Parathyroid adenoma (tissue), 2 donors: ENCODE results near the gene P3H3.
"Not testable (repeated sequence)": the region's sequence is repeated elsewhere in the genome, so short reads cannot be mapped to it uniquely, and the experiment has no call there.

Experiments
- H2AFZ ChIP-seq: fragments of 300-600 bp; sonication (generic); one replicate; pipeline ENCODE4 v1.7.0; 2017; ENCODE audit warnings: antibody characterized with exemption, mild to moderate bottlenecking
- H3K27ac ChIP-seq: fragments of 300-600 bp; sonication (generic); one replicate; pipeline ENCODE4 v1.7.0; 2017
- H3K27me3 ChIP-seq: fragments of 300-600 bp; sonication (generic); one replicate; pipeline ENCODE4 v1.7.0; 2017; ENCODE audit warnings: low read length; ENCODE audit not compliant: control insufficient read depth, insufficient read depth
- H3K36me3 ChIP-seq: fragments of 300-600 bp; sonication (generic); one replicate; pipeline ENCODE4 v1.7.0; 2017; ENCODE audit warnings: low read length; ENCODE audit not compliant: control insufficient read depth, insufficient read depth
- H3K4me1 ChIP-seq: fragments of 300-600 bp; sonication (generic); one replicate; pipeline ENCODE4 v1.7.0; 2017; ENCODE audit warnings: control low read depth
- H3K4me2 ChIP-seq: fragments of 300-600 bp; sonication (generic); one replicate; pipeline ENCODE4 v1.7.0; 2017; ENCODE audit warnings: low read length
- H3K4me3 ChIP-seq: fragments of 300-600 bp; sonication (generic); one replicate; pipeline ENCODE4 v1.7.0; 2017; ENCODE audit warnings: low read depth, low read length
- H3K79me2 ChIP-seq: fragments of 300-600 bp; sonication (generic); one replicate; pipeline ENCODE4 v1.7.0; 2017; ENCODE audit warnings: control low read depth
- H3K9ac ChIP-seq: fragments of 300-600 bp; sonication (generic); one replicate; pipeline ENCODE4 v1.7.0; 2017; ENCODE audit warnings: mild to moderate bottlenecking
- H3K9me3 ChIP-seq: fragments of 300-600 bp; sonication (generic); one replicate; pipeline ENCODE4 v1.7.0; 2017; ENCODE audit warnings: low read length; ENCODE audit not compliant: control insufficient read depth
- TF ChIP-seq, protein P1 (sequence below): fragments of 300-600 bp; sonication (generic); IDR thresholded peaks from one replicate; pipeline ENCODE4 v1.7.0; 2017; ENCODE audit warnings: antibody characterized with exemption, mild to moderate bottlenecking
- donor health status: primary hyperparathyroidism.

P3H3 gene

DNA sequence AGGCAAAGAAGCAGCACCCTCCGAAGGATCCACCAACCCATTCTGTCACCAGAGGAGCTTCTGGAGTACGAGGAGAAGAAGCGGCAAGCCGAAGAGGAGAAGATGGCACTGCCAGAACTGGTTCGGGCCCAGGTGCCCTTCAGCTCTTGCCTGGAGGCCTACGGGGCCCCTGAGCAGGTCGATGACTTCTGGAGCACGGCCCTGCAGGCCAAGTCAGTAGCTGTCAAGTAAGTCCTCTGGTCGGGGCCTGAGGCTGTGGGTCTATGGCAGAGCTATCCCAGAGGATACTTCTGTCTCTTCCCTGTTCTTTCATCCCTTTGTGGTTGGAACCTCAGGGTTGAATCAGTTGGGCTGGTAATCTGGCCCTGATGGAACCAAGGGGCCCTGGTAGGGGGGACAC lies 33.2 kb downstream of the P3H3 start:
- Histone ChIP-seq H3K4me3 (no peak overlapping the region), H3K27me3 (no peaks in the 10 kb centered on the region), H3K9me3 (no peaks in the 10 kb centered on the region), H3K4me1 (no peaks in the 10 kb centered on the region), H2AFZ (no peak overlapping the region), H3K36me3 (no peaks in the 10 kb centered on the region), H3K4me2 (no peak overlapping the region), H3K79me2 (peaks cover 5% of the 10 kb centered on the region), H3K27ac (no peak overlapping the region), H3K9ac (no peak overlapping the region)
- TF ChIP-seq, protein P1, sequence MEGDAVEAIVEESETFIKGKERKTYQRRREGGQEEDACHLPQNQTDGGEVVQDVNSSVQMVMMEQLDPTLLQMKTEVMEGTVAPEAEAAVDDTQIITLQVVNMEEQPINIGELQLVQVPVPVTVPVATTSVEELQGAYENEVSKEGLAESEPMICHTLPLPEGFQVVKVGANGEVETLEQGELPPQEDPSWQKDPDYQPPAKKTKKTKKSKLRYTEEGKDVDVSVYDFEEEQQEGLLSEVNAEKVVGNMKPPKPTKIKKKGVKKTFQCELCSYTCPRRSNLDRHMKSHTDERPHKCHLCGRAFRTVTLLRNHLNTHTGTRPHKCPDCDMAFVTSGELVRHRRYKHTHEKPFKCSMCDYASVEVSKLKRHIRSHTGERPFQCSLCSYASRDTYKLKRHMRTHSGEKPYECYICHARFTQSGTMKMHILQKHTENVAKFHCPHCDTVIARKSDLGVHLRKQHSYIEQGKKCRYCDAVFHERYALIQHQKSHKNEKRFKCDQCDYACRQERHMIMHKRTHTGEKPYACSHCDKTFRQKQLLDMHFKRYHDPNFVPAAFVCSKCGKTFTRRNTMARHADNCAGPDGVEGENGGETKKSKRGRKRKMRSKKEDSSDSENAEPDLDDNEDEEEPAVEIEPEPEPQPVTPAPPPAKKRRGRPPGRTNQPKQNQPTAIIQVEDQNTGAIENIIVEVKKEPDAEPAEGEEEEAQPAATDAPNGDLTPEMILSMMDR: no peak

DNA sequence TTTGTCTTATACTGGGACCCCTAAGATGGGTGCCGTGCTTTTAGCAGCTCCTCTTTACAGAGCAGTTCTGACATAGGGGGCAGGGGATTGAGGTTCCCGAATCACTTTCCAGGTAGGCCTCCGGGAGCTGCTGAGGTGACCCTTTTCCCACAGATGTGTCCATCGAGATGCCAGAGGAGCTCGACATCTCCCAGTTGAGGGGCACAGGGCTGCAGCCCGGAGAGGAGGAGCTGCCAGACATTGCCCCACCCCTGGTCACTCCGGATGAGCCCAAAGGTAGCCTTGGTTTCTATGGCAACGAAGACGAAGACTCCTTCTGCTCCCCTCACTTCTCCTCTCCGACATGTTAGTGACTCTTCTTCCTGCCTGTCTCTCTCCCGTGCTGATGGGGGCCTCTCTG lies 34.8 kb downstream of the P3H3 start:
- Histone ChIP-seq H3K27ac (no peak overlapping the region), H2AFZ (no peak overlapping the region), H3K9me3 (no peaks in the 10 kb centered on the region), H3K79me2 (peaks cover 2% of the 10 kb centered on the region), H3K4me1 (peaks cover 2% of the 10 kb centered on the region), H3K27me3 (no peaks in the 10 kb centered on the region), H3K9ac (no peak overlapping the region), H3K4me2 (no peak overlapping the region), H3K4me3 (no peak overlapping the region), H3K36me3 (no peaks in the 10 kb centered on the region)
- TF ChIP-seq, protein P1: no peak

DNA sequence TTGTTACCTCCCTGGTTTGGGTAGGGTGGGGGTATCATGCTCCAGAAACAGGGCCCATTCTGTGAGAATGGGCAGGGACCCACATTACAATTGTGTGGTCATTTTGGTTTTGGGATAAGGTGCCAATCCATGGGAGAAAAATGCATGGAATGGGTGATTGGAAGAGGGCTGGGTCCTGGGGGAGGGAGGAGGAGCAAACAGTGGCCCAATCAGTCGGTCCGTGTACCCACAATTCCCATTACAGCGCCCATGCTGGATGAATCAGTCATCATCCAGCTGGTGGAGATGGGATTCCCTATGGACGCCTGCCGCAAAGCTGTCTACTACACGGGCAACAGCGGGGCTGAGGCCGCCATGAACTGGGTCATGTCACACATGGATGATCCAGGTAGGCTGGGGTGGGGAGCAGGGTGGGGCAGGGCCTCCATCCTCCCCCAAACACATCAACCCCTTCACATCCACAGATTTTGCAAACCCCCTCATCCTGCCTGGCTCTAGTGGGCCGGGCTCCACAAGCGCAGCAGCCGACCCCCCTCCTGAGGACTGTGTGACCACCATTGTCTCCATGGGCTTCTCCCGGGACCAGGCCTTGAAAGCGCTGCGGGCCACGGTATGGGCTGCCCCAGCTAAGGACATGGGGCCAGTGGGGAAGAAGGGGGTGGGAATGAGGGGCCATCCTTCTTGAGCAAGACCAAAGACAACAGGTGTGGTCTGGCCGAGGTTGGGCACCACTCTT lies 35.5 kb downstream of the P3H3 start:
- no peak overlapping the region for H3K9ac ChIP-seq
- H3K4me2 ChIP-seq: no peak overlapping the region
- no peak overlapping the region for H3K4me3 ChIP-seq
- no peaks in the 10 kb centered on the region for H3K36me3 ChIP-seq
- no peak overlapping the region for H2AFZ ChIP-seq
- no peaks in the 10 kb centered on the region for H3K27me3 ChIP-seq
- TF ChIP-seq, protein P1: no peak
- no peaks in the 10 kb centered on the region for H3K79me2 ChIP-seq
- H3K27ac ChIP-seq: no peak overlapping the region
- no peaks in the 10 kb centered on the region for H3K9me3 ChIP-seq
- H3K4me1 ChIP-seq: peaks cover 8% of the 10 kb centered on the region

DNA sequence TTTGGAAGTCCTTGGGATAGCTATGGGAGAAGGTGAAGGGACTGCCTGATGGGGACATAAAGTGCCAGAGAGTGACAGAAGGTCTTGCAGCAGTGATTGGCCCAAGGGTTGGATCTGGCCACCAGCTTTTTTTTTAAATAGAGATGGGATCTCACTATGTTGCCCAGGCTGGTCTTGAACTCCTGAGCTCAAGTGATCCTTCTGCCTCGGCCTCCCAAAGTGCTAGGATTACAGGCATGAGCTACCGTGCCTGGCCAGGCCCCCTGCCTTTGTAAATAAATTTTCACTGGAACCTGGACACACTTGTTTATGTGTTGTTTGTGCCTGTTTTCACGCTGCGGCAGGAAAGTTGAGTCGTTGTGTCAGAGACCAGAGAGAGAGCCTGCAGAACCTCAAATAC lies 37.1 kb downstream of the P3H3 start:
- H3K27ac ChIP-seq, H3K4me2 ChIP-seq, H3K4me3 ChIP-seq, H3K36me3 ChIP-seq, H3K9ac ChIP-seq, H3K9me3 ChIP-seq, H3K27me3 ChIP-seq, H2AFZ ChIP-seq, H3K79me2 ChIP-seq: not testable (repeated sequence)
- peaks cover 17% of the 10 kb centered on the region for H3K4me1 ChIP-seq

DNA sequence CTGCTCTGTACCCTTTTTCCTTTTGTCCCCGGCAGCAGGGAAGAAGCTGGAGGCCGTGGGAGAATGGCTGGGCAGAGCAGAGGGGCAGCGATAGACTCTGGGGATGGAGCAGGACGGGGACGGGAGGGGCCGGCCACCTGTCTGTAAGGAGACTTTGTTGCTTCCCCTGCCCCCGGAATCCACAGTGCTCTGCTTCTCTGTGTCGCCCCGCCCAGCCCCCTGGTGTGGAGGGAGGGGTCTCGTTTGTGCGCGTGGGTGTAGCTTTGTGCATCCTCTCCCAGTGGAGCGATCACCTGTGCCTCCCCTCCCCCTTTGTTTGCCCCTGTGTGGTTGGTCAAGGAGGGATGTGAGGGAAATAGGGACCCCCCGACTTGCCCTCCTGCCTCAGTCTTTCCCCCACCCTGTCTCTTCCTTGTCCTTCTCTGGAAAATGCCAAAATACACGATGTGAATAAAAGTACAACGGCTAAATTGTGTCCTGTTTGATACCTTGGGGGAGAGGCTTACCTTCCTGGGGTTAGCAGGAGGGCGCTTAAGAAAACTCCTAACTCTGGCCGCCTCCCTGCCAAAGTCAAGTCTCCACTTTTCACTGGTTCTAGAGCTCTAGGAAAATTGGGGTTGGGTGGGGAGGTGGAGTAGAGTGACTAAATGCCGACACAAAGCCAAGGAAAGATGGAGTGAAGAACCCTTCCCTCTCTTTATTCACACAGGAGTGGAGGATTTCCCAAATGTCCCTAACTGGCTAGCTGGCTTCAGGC lies 38.1 kb downstream of the P3H3 start:
- Histone ChIP-seq H3K27me3 (no peaks in the 10 kb centered on the region), H2AFZ (peak overlapping the region; percentile 87), H3K9me3 (no peaks in the 10 kb centered on the region), H3K27ac (peak overlapping the region; percentile 98), H3K4me3 (no peak overlapping the region), H3K9ac (no peak overlapping the region), H3K4me1 (peaks cover 20% of the 10 kb centered on the region), H3K79me2 (no peaks in the 10 kb centered on the region), H3K4me2 (peak overlapping the region; percentile 86), H3K36me3 (no peaks in the 10 kb centered on the region)
- TF ChIP-seq, protein P1: no peak
